Measurements from ENCODE around the gene CALCOCO2. TPM values are rescaled to one million over a fixed set of nuclear protein-coding genes. Genes with fewer than 3 reads are reported as not detected.
"Not testable (repeated sequence)": the region's sequence is repeated elsewhere in the genome, so short reads cannot be mapped to it uniquely, and the experiment has no call there.

Gene CALCOCO2
- total RNA-seq, 1 experiment from 2014 or later, result 66.1 TPM

DNA sequence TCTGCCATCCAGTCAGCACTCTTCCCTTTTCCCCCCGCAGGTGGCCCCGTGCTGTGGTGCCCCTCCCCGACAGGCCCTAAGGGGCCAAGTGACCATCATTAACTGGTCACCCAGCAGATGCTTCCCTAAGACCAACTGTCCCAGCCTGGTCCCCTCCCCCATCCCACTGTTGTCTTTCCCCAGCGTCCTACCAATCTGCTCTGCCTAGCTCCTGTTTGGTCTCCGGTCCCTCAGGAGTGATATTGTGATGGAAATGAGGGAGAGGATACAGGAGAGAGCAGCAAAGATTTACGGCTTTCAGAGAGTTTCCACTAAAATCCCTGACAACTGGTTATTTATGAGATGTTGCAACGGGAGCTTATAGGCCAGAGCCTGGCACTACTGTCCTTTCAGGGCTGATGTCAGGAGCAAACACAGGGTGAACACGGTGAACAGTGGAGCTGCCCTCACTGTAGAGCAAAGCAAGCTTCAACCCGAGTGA is 12.4 kb upstream of the CALCOCO2 start:
- in situ Hi-C loops (cut with HindIII; ENCODE audit: low sequenced_read_pairs), result no loop called here
- no peak for DNase-seq (ENCODE audit: low spot score)

DNA sequence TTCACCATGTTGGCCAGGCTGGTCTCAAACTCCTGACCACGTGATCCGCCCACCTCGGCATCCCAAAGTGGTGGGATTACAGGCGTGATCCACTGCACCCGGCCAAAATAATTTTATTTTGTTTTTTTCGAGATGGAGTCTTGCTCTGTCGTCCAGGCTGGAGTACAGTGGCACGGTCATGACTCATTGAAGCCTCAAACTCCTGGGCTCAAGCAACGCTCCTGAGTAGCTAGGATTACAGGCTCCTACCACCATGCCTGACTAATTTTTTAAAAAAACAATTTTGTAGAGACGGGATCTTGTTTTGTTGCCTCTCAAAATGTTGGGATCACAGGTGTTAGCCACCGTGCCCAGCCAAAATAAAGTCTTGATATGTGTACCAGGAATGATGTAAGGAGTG is 11.4 kb upstream of the CALCOCO2 start:
- in situ Hi-C loops (cut with HindIII; ENCODE audit: low sequenced_read_pairs), result no loop called here

DNA sequence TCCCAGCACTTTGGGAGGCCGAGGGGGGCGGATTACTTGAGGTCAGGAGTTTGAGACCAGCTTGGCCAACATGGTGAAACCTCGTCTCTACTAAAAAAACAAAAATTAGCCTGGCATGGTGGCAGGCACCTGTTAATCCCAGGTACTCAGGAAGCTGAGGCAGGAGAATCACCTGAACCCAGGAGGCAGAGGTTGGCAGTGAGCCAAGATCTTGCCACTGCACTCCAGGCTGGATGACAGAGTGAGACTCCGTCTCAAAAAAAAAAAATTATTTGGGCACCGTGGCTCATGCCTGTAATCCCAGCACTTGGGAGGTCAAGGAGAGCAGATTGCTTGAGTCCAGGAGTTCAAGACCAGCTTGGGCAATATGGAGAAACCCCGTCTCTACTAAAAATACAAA is 9.9 kb upstream of the CALCOCO2 start:
- in situ Hi-C loops (cut with HindIII; ENCODE audit: low sequenced_read_pairs); DNase-seq (ENCODE audit: low spot score): not testable (repeated sequence)

More for the DNA sequence above, 11.4 kb upstream of the CALCOCO2 start:
- DNase-seq (ENCODE audit: low spot score), result no peak

- DNase-seq (ENCODE audit: low spot score), result no peak
- in situ Hi-C loops (cut with HindIII; ENCODE audit: low sequenced_read_pairs), result no loop called here
These were observed 5.1 kb upstream of the CALCOCO2 start for GRCh38 chr17:48825446-48826381.

- in situ Hi-C loops (cut with HindIII; ENCODE audit: low sequenced_read_pairs), result no loop called here
- DNase-seq (ENCODE audit: low spot score), result no peak
These were observed 681 bp downstream of the CALCOCO2 start for GRCh38 chr17:48831549-48831883.

GRCh38 chr17:48834973-48835372 is 4.1 kb downstream of the CALCOCO2 start:
- in situ Hi-C loops (cut with HindIII; ENCODE audit: low sequenced_read_pairs), result no loop called here
- DNase-seq (ENCODE audit: low spot score), result no peak

- in situ Hi-C loops (cut with HindIII; ENCODE audit: low sequenced_read_pairs), result no loop called here
- no peak for DNase-seq (ENCODE audit: low spot score)
These were observed 5.1 kb downstream of the CALCOCO2 start for GRCh38 chr17:48835971-48836370.

- in situ Hi-C loops (cut with HindIII; ENCODE audit: low sequenced_read_pairs); DNase-seq (ENCODE audit: low spot score): not testable (repeated sequence)
These were observed 6.6 kb downstream of the CALCOCO2 start for GRCh38 chr17:48837458-48837857.

- no peak for DNase-seq (ENCODE audit: low spot score)
- in situ Hi-C loops (cut with HindIII; ENCODE audit: low sequenced_read_pairs), result no loop called here
These were observed 9.6 kb downstream of the CALCOCO2 start for GRCh38 chr17:48840441-48840840.

- in situ Hi-C loops (cut with HindIII; ENCODE audit: low sequenced_read_pairs), result no loop called here
- peak; percentile 40 for DNase-seq (ENCODE audit: low spot score)
These were observed 10.6 kb downstream of the CALCOCO2 start for GRCh38 chr17:48841395-48841831.

GRCh38 chr17:48842746-48843145 is 11.9 kb downstream of the CALCOCO2 start:
- in situ Hi-C loops (cut with HindIII; ENCODE audit: low sequenced_read_pairs), result no loop called here
- no peak for DNase-seq (ENCODE audit: low spot score)

GRCh38 chr17:48843187-48843900 is 12.5 kb downstream of the CALCOCO2 start:
- in situ Hi-C loops (cut with HindIII; ENCODE audit: low sequenced_read_pairs), result no loop called here
- no peak for DNase-seq (ENCODE audit: low spot score)

DNA sequence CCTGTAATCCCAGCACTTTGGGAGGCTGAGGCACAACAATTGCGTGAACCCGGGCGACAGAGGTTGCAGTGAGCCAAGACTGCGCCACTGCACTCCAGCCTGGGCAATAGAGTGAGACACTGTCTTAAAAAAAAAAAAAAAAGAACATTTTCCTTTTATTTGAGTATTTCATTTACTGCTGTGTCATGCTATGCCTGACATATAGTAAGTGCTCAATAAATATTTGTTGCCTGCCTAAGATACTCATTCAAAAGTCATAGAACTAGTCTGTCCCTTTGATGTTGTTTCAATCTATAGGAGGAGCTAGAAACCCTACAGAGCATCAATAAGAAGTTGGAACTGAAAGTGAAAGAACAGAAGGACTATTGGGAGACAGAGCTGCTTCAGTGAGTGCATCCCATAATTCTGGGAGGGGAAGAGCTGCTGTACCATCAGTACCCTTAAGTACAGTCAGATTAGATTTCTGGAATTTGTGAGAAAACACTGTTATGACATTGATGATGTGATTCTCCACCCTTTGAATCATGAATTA is 20.0 kb downstream of the CALCOCO2 start:
- in situ Hi-C loops (cut with HindIII; ENCODE audit: low sequenced_read_pairs), result no loop called here
- DNase-seq (ENCODE audit: low spot score), result no peak

- in situ Hi-C loops (cut with HindIII; ENCODE audit: low sequenced_read_pairs), result no loop called here
- no peak for DNase-seq (ENCODE audit: low spot score)
These were observed 24.1 kb downstream of the CALCOCO2 start for GRCh38 chr17:48854774-48855476.

- DNase-seq (ENCODE audit: low spot score), result no peak
- in situ Hi-C loops (cut with HindIII; ENCODE audit: low sequenced_read_pairs), result no loop called here
These were observed 25.4 kb downstream of the CALCOCO2 start for GRCh38 chr17:48856122-48856821.

DNA sequence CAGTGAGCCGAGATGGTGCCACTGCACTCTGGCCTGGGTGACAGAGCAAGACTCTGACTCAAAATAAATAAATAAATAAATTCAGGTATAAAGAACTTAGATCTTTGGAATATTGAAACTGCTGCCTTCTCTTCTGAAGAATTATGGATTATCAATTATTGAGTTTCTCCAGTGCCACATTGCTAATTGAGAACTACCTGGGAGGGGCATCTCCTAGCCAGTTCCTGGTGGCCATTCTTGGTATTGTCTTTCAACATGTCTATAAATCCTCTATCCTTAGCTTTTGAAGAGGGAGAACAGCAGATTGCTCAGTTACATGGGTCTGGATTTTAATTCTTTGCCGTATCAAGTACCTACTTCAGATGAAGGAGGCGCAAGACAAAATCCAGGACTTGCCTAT is 29.2 kb downstream of the CALCOCO2 start:
- in situ Hi-C loops (cut with HindIII; ENCODE audit: low sequenced_read_pairs), result no loop called here
- no peak for DNase-seq (ENCODE audit: low spot score)

GRCh38 chr17:48860456-48860855 is 29.6 kb downstream of the CALCOCO2 start:
- in situ Hi-C loops (cut with HindIII; ENCODE audit: low sequenced_read_pairs), result no loop called here
- no peak for DNase-seq (ENCODE audit: low spot score)

DNA sequence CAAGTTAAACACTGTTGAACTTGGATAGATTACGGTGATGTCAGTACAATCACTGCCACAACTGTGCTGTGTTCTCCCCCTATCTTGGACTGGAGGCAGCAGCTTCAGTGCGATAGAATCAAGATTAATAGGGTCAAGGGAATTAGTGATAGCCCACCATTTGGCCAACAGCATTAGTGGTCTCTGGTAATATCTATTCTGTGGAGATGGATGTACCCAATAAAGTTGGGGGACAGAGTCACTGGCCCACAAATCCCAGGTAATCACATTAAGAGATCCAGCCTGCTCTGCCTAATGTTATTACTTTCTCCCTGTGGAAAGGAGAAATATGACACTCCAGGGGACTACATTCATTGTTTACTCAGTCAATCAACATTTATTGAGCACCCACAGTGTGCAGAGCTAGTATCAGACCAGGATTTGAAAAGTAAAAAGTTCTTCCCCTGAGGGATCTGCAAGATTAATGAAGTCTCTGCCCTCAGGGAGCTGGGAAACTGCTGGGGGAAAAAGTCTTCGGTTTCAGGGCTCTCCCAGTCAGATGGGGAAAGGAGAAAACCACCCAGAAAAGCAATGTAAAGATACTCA is 38.2 kb downstream of the CALCOCO2 start:
- DNase-seq (ENCODE audit: low spot score), result no peak
- in situ Hi-C loops (cut with HindIII; ENCODE audit: low sequenced_read_pairs), result no loop called here
